ENCODE data around the gene ST3GAL3. TPM values are rescaled to one million over a fixed set of nuclear protein-coding genes. Genes with fewer than 3 reads are reported as not detected.

Gene ST3GAL3
- total RNA-seq, 1 experiment from 2014 or later: 26.8 TPM

GRCh38 chr1:43828574-43828973, 121.2 kb downstream of the ST3GAL3 start:
- intact Hi-C loops (cut with micrococcal nuclease; ENCODE audit: unreplicated experiment): no loop called here
- H3K27ac ChIP-seq (ENCODE audit: low read depth, low read length, poor library complexity, severe bottlenecking): no peak overlapping the region
- TF ChIP-seq CTCF (conservative IDR thresholded peaks at IDR 0.05; ENCODE audit: low read depth, low read length) (no peak), EZH2 (IDR thresholded peaks at IDR 0.05; ENCODE audit: borderline replicate concordance, low read depth, low read length, poor library complexity, severe bottlenecking) (no peak)
- BruUV-seq (replicated peaks): no TSS peak
- H3K9me3 ChIP-seq (ENCODE audit: low read depth, low read length, poor library complexity, severe bottlenecking): no peaks in the 10 kb centered on the region
- no peaks in the 10 kb centered on the region for H3K27me3 ChIP-seq (replicated peaks; ENCODE audit: insufficient read depth, low read depth, low read length, poor library complexity)
- no peak overlapping the region for H3K4me3 ChIP-seq (ENCODE audit: low read depth, low read length, poor library complexity, severe bottlenecking)
- DNase-seq (ENCODE audit: low spot score): no peak
- no peaks in the 10 kb centered on the region for H3K4me1 ChIP-seq (ENCODE audit: insufficient read depth, low read length, poor library complexity, severe bottlenecking)
- ChIA-PET POLR2A (ENCODE audit: low non-redundant PET) (no interaction called here), CTCF (no interaction called here)
- H3K36me3 ChIP-seq (ENCODE audit: insufficient read depth, low read length, poor library complexity, severe bottlenecking): no peaks in the 10 kb centered on the region

DNA sequence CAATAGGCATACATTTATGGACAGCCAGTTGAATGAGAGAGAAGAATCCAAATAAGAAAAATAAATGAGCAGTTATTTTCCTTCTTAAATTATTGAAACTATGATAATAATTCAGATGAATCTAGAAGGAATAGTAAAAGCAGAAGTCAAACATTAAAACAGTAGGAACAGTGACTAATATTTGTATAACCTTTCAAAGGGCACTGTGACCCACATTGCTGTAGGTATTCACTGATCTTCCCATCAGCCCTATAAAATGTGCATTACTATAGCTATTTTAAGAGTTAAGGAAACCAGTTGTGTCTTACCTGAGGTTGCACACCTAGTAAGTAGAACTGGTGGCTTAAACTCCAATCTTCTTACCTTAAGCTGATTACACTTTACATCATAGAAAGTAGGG, 123.5 kb downstream of the ST3GAL3 start:
- intact Hi-C loops (cut with micrococcal nuclease; ENCODE audit: unreplicated experiment): no loop called here
- CTCF ChIA-PET: no interaction called here
- Histone ChIP-seq H3K27me3 (replicated peaks; ENCODE audit: insufficient read depth, low read depth, low read length, poor library complexity) (no peaks in the 10 kb centered on the region), H3K36me3 (ENCODE audit: insufficient read depth, low read length, poor library complexity, severe bottlenecking) (no peaks in the 10 kb centered on the region), H3K27ac (ENCODE audit: low read depth, low read length, poor library complexity, severe bottlenecking) (no peak overlapping the region), H3K4me1 (ENCODE audit: insufficient read depth, low read length, poor library complexity, severe bottlenecking) (peaks cover 11% of the 10 kb centered on the region), H3K9me3 (ENCODE audit: low read depth, low read length, poor library complexity, severe bottlenecking) (no peaks in the 10 kb centered on the region), H3K4me3 (ENCODE audit: low read depth, low read length, poor library complexity, severe bottlenecking) (no peak overlapping the region)
- BruUV-seq (replicated peaks): no TSS peak
- TF ChIP-seq EZH2 (IDR thresholded peaks at IDR 0.05; ENCODE audit: borderline replicate concordance, low read depth, low read length, poor library complexity, severe bottlenecking): no peak
- TF ChIP-seq CTCF (conservative IDR thresholded peaks at IDR 0.05; ENCODE audit: low read depth, low read length): no peak
- DNase-seq (ENCODE audit: low spot score): no peak
- POLR2A ChIA-PET (ENCODE audit: low non-redundant PET): no interaction called here

DNA sequence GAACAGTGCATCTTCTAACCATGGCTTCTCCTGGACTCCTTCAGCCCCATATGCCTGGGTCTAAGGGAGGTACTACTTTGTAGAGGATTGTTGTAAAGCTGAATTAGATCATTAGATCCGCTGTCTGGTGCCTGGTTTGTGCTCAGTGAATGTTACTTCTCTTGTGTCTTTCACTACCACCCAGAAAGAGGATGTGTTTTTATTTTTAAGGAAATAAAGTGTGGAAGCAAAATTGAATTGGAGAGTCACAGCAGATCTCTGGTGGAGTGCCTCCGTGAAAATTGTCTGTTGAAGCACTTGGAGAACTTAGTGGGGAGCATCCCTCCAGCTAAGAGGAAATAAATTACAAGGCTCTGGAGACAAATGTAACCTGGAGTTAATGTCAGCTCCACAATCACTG, 124.5 kb downstream of the ST3GAL3 start:
- ChIA-PET POLR2A (ENCODE audit: low non-redundant PET) (no interaction called here), CTCF (no interaction called here)
- Histone ChIP-seq H3K4me1 (ENCODE audit: insufficient read depth, low read length, poor library complexity, severe bottlenecking) (peaks cover 21% of the 10 kb centered on the region), H3K36me3 (ENCODE audit: insufficient read depth, low read length, poor library complexity, severe bottlenecking) (no peaks in the 10 kb centered on the region), H3K27ac (ENCODE audit: low read depth, low read length, poor library complexity, severe bottlenecking) (no peak overlapping the region), H3K4me3 (ENCODE audit: low read depth, low read length, poor library complexity, severe bottlenecking) (no peak overlapping the region), H3K27me3 (replicated peaks; ENCODE audit: insufficient read depth, low read depth, low read length, poor library complexity) (no peaks in the 10 kb centered on the region), H3K9me3 (ENCODE audit: low read depth, low read length, poor library complexity, severe bottlenecking) (no peaks in the 10 kb centered on the region)
- TF ChIP-seq CTCF (conservative IDR thresholded peaks at IDR 0.05; ENCODE audit: low read depth, low read length): no peak
- no peak for TF ChIP-seq EZH2 (IDR thresholded peaks at IDR 0.05; ENCODE audit: borderline replicate concordance, low read depth, low read length, poor library complexity, severe bottlenecking)
- no peak for DNase-seq (ENCODE audit: low spot score)
- intact Hi-C loops (cut with micrococcal nuclease; ENCODE audit: unreplicated experiment): no loop called here
- BruUV-seq (replicated peaks): no TSS peak

Measured in A673 (cell line).